RWPE2 (cell line): Measurements from ENCODE around the gene TENT5C.

Source experiments
- ATAC-seq: fragments of 200-7000 bp; cut with Tn5 transposase; 3 replicates; pipeline ENCODE4 v1.9.1; 2021; ENCODE audit warnings: low read depth
- DNase-seq: peaks from one replicate; pipeline ENCODE4 v3.0.0-alpha.2; 2020; ENCODE audit warnings: low spot score
- H3K27ac ChIP-seq: fragments of 450-650 bp; 2 replicates; pipeline ENCODE4 v1.5.1; 2017; ENCODE audit warnings: mild to moderate bottlenecking; ENCODE audit not compliant: poor library complexity, severe bottlenecking
- H3K27me3 ChIP-seq: fragments of 250-450 bp; sonication (Bioruptor Pico); 2 replicates; pipeline ENCODE4 v1.5.1; 2021; ENCODE audit warnings: mild to moderate bottlenecking, moderate library complexity; ENCODE audit not compliant: insufficient read depth, poor library complexity, severe bottlenecking
- H3K36me3 ChIP-seq: fragments of 250-450 bp; sonication (Bioruptor Pico); 2 replicates; pipeline ENCODE4 v1.5.1; 2020; ENCODE audit warnings: low read depth, mild to moderate bottlenecking, moderate library complexity
- H3K4me1 ChIP-seq: fragments of 250-450 bp; sonication (Bioruptor Pico); 2 replicates; pipeline ENCODE4 v1.5.1; 2021; ENCODE audit warnings: mild to moderate bottlenecking, moderate library complexity; ENCODE audit not compliant: insufficient read depth, poor library complexity, severe bottlenecking
- H3K4me3 ChIP-seq: fragments of 250-450 bp; sonication (Bioruptor Pico); 2 replicates; pipeline ENCODE4 v1.5.1; 2021; ENCODE audit warnings: mild to moderate bottlenecking, moderate library complexity; ENCODE audit not compliant: severe bottlenecking
- H3K9me3 ChIP-seq: fragments of 250-450 bp; sonication (Bioruptor Pico); 2 replicates; pipeline ENCODE4 v1.5.1; 2021; ENCODE audit warnings: mild to moderate bottlenecking, moderate library complexity; ENCODE audit not compliant: severe bottlenecking
- CTCF ChIP-seq: fragments of 450-650 bp; IDR thresholded peaks from one replicate; pipeline ENCODE4 v1.5.1; 2017; ENCODE audit warnings: mild to moderate bottlenecking, moderate library complexity; ENCODE audit not compliant: poor library complexity, severe bottlenecking

TENT5C gene

GRCh38 chr1:117579221-117579906 lies 26.5 kb upstream of the TENT5C start:
- Histone ChIP-seq H3K4me1 (no peaks in the 10 kb centered on the region), H3K4me3 (no peak overlapping the region), H3K9me3 (no peaks in the 10 kb centered on the region), H3K27me3 (no peaks in the 10 kb centered on the region), H3K36me3 (no peaks in the 10 kb centered on the region), H3K27ac (no peak overlapping the region)
- DNase-seq (no peak), ATAC-seq (no peak)
- no peak for TF ChIP-seq CTCF

GRCh38 chr1:117580436-117580835 lies 25.4 kb upstream of the TENT5C start:
- TF ChIP-seq CTCF: no peak
- H3K27me3 ChIP-seq: no peaks in the 10 kb centered on the region
- no peaks in the 10 kb centered on the region for H3K36me3 ChIP-seq
- ATAC-seq (no peak), DNase-seq (no peak)
- no peaks in the 10 kb centered on the region for H3K9me3 ChIP-seq
- no peaks in the 10 kb centered on the region for H3K4me1 ChIP-seq
- no peak overlapping the region for H3K27ac ChIP-seq
- no peak overlapping the region for H3K4me3 ChIP-seq

GRCh38 chr1:117580882-117581281 lies 25.0 kb upstream of the TENT5C start:
- no peaks in the 10 kb centered on the region for H3K4me1 ChIP-seq
- no peak for DNase-seq
- no peak overlapping the region for H3K4me3 ChIP-seq
- no peaks in the 10 kb centered on the region for H3K27me3 ChIP-seq
- no peaks in the 10 kb centered on the region for H3K36me3 ChIP-seq
- TF ChIP-seq CTCF: no peak
- no peak overlapping the region for H3K27ac ChIP-seq
- ATAC-seq: no peak
- no peaks in the 10 kb centered on the region for H3K9me3 ChIP-seq

GRCh38 chr1:117581391-117581943 lies 24.4 kb upstream of the TENT5C start:
- ATAC-seq: no peak
- no peak overlapping the region for H3K4me3 ChIP-seq
- TF ChIP-seq CTCF: no peak
- no peaks in the 10 kb centered on the region for H3K36me3 ChIP-seq
- no peaks in the 10 kb centered on the region for H3K27me3 ChIP-seq
- no peak for DNase-seq
- no peak overlapping the region for H3K27ac ChIP-seq
- H3K9me3 ChIP-seq: no peaks in the 10 kb centered on the region
- H3K4me1 ChIP-seq: no peaks in the 10 kb centered on the region

GRCh38 chr1:117582451-117582850 lies 23.4 kb upstream of the TENT5C start:
- Histone ChIP-seq H3K4me1 (no peaks in the 10 kb centered on the region), H3K4me3 (no peak overlapping the region), H3K27me3 (no peaks in the 10 kb centered on the region), H3K36me3 (no peaks in the 10 kb centered on the region), H3K27ac (no peak overlapping the region), H3K9me3 (no peaks in the 10 kb centered on the region)
- DNase-seq: no peak
- no peak for TF ChIP-seq CTCF
- no peak for ATAC-seq
